ENCODE results near the gene GRAMD1A.
"Not testable (repeated sequence)": the region's sequence is repeated elsewhere in the genome, so short reads cannot be mapped to it uniquely, and the experiment has no call there.

GRAMD1A gene

DNA sequence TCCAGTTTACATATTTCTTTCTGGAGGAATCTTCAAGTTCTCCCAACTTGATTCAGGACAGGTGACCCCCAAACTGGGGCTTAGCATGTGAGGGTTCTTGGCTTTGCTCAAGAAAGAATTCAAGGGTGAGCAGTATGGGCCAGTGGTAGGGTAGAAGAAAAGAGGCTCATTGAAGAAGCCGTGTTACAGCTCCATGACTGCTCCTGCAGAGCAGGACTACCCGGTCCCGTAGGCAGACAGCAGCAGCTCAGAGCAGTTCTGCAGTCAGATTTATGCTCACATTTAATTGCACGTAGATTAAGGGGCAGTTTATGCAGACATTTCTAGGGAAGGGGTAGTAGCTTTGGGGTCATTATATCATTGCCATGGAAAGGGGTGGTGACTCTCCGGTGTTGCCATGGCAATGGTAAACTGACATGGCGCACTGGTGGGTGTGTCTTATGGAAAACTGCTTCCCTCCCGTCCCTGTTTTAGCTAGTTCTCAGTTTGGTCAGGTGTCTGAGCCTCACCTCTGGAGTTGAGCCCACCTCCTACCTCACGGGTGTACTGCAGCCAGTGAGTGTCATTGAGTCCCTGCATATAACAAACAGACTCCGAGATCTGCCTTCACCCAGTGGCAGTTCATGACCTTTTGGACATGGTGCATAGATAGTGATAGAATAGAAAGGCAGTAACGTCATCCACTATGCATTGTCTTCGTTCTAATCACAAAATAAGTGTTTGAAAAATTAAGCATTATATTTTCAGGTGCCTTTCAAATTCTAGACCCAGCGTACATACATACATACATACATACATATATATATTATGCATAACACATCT, 20.1 kb upstream of the GRAMD1A start:
- H3K27ac ChIP-seq (ENCODE audit: low read depth, low read length): no peak overlapping the region
- H3K4me1 ChIP-seq (ENCODE audit: control insufficient read depth, insufficient read depth, low read length): no peaks in the 10 kb centered on the region
- H3K36me3 ChIP-seq (ENCODE audit: control insufficient read depth, insufficient read depth, low read length): no peaks in the 10 kb centered on the region
- no peaks in the 10 kb centered on the region for H3K27me3 ChIP-seq (ENCODE audit: control insufficient read depth, insufficient read depth, low read length)
- no peak overlapping the region for H3K4me3 ChIP-seq (ENCODE audit: low read depth, low read length)
- no peaks in the 10 kb centered on the region for H3K9me3 ChIP-seq (ENCODE audit: control insufficient read depth, insufficient read depth, low read length)
- no peak overlapping the region for H3K9ac ChIP-seq (ENCODE audit: low read depth, low read length)

DNA sequence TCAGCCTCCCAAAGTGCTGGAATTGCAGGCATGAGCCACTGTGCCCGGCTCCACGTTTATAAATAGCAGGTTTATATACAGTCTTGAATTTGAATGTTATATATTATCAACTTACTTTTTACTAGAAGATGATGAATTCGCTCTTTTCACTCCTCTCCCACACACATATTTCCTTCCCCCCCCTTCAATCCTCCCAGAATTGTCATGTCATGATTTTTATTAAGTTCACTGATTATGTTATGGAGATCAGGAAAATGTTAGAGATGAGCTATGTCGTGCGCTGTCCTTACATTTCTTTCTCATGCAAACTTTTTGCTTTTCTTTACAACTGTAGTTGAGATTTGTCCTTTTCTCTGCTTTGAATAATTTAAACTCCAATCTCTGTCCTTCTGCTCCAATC, 17.8 kb upstream of the GRAMD1A start:
- Histone ChIP-seq H3K27ac (ENCODE audit: low read depth, low read length) (no peak overlapping the region), H3K36me3 (ENCODE audit: control insufficient read depth, insufficient read depth, low read length) (no peaks in the 10 kb centered on the region), H3K4me1 (ENCODE audit: control insufficient read depth, insufficient read depth, low read length) (peaks cover 9% of the 10 kb centered on the region), H3K9ac (ENCODE audit: low read depth, low read length) (no peak overlapping the region), H3K4me3 (ENCODE audit: low read depth, low read length) (no peak overlapping the region), H3K27me3 (ENCODE audit: control insufficient read depth, insufficient read depth, low read length) (no peaks in the 10 kb centered on the region), H3K9me3 (ENCODE audit: control insufficient read depth, insufficient read depth, low read length) (no peaks in the 10 kb centered on the region)

DNA sequence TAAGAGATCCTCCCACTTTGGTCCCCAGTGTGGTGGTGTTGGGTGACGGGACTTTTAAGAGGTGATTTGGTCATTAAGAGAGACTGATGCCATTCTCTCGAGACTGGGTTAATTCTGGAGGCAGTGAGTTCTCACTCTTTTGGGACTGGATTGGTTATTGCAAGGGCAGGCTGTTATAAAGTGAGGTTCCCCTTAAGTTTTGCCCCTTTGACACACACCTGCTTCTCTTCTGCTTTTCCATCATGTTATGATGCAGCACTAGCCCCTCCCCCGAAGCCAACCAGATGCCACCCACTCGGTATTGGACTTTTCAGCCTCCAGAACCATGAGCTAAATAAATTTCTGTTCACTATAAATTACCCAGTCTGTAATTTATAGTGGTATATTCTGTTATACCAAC, 16.3 kb upstream of the GRAMD1A start:
- Histone ChIP-seq H3K4me3 (ENCODE audit: low read depth, low read length) (no peak overlapping the region), H3K27me3 (ENCODE audit: control insufficient read depth, insufficient read depth, low read length) (no peaks in the 10 kb centered on the region), H3K9ac (ENCODE audit: low read depth, low read length) (no peak overlapping the region), H3K4me1 (ENCODE audit: control insufficient read depth, insufficient read depth, low read length) (peaks cover 9% of the 10 kb centered on the region), H3K9me3 (ENCODE audit: control insufficient read depth, insufficient read depth, low read length) (no peaks in the 10 kb centered on the region), H3K27ac (ENCODE audit: low read depth, low read length) (no peak overlapping the region), H3K36me3 (ENCODE audit: control insufficient read depth, insufficient read depth, low read length) (no peaks in the 10 kb centered on the region)

GRCh38 chr19:34984287-34984686, 15.8 kb upstream of the GRAMD1A start:
- Histone ChIP-seq H3K9ac (ENCODE audit: low read depth, low read length) (no peak overlapping the region), H3K9me3 (ENCODE audit: control insufficient read depth, insufficient read depth, low read length) (no peaks in the 10 kb centered on the region), H3K27ac (ENCODE audit: low read depth, low read length) (no peak overlapping the region), H3K36me3 (ENCODE audit: control insufficient read depth, insufficient read depth, low read length) (no peaks in the 10 kb centered on the region), H3K4me3 (ENCODE audit: low read depth, low read length) (no peak overlapping the region), H3K27me3 (ENCODE audit: control insufficient read depth, insufficient read depth, low read length) (no peaks in the 10 kb centered on the region), H3K4me1 (ENCODE audit: control insufficient read depth, insufficient read depth, low read length) (peaks cover 9% of the 10 kb centered on the region)

- H3K9me3 ChIP-seq (ENCODE audit: control insufficient read depth, insufficient read depth, low read length): no peaks in the 10 kb centered on the region
- H3K9ac ChIP-seq (ENCODE audit: low read depth, low read length): no peak overlapping the region
- peaks cover 9% of the 10 kb centered on the region for H3K4me1 ChIP-seq (ENCODE audit: control insufficient read depth, insufficient read depth, low read length)
- no peaks in the 10 kb centered on the region for H3K36me3 ChIP-seq (ENCODE audit: control insufficient read depth, insufficient read depth, low read length)
- H3K27ac ChIP-seq (ENCODE audit: low read depth, low read length): peak overlapping the region; percentile 33
- H3K4me3 ChIP-seq (ENCODE audit: low read depth, low read length): no peak overlapping the region
- no peaks in the 10 kb centered on the region for H3K27me3 ChIP-seq (ENCODE audit: control insufficient read depth, insufficient read depth, low read length)
Measured at GRCh38 chr19:34985249-34986022, 14.7 kb upstream of the GRAMD1A start.

GRCh38 chr19:34988119-34988518, 12.0 kb upstream of the GRAMD1A start:
- no peaks in the 10 kb centered on the region for H3K27me3 ChIP-seq (ENCODE audit: control insufficient read depth, insufficient read depth, low read length)
- no peaks in the 10 kb centered on the region for H3K9me3 ChIP-seq (ENCODE audit: control insufficient read depth, insufficient read depth, low read length)
- no peak overlapping the region for H3K9ac ChIP-seq (ENCODE audit: low read depth, low read length)
- H3K4me3 ChIP-seq (ENCODE audit: low read depth, low read length): no peak overlapping the region
- H3K4me1 ChIP-seq (ENCODE audit: control insufficient read depth, insufficient read depth, low read length): peaks cover 9% of the 10 kb centered on the region
- H3K36me3 ChIP-seq (ENCODE audit: control insufficient read depth, insufficient read depth, low read length): no peaks in the 10 kb centered on the region
- no peak overlapping the region for H3K27ac ChIP-seq (ENCODE audit: low read depth, low read length)

DNA sequence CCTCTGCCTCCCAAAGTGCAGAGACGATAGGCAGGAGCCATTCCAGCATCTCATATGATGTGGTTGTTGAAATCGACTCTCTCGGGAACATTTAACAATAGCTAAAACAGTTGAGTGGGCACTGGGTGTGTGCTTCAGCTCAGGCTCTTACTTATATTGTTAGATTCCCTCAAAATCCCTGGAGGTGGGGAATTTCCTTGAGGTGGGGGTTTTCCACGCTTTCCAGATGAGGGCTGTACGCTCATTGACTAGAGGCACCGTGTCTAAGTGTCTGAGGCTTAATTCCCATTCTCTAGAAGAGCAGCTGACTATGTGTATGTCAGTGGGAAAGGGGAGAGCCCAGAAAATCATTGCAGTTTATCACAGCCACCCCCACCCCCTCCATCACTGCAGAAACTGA, 10.8 kb upstream of the GRAMD1A start:
- peaks cover 9% of the 10 kb centered on the region for H3K4me1 ChIP-seq (ENCODE audit: control insufficient read depth, insufficient read depth, low read length)
- no peaks in the 10 kb centered on the region for H3K9me3 ChIP-seq (ENCODE audit: control insufficient read depth, insufficient read depth, low read length)
- no peak overlapping the region for H3K9ac ChIP-seq (ENCODE audit: low read depth, low read length)
- no peak overlapping the region for H3K27ac ChIP-seq (ENCODE audit: low read depth, low read length)
- H3K36me3 ChIP-seq (ENCODE audit: control insufficient read depth, insufficient read depth, low read length): no peaks in the 10 kb centered on the region
- H3K27me3 ChIP-seq (ENCODE audit: control insufficient read depth, insufficient read depth, low read length): no peaks in the 10 kb centered on the region
- no peak overlapping the region for H3K4me3 ChIP-seq (ENCODE audit: low read depth, low read length)

GRCh38 chr19:34990578-34991192, 9.4 kb upstream of the GRAMD1A start:
- no peak overlapping the region for H3K27ac ChIP-seq (ENCODE audit: low read depth, low read length)
- H3K27me3 ChIP-seq (ENCODE audit: control insufficient read depth, insufficient read depth, low read length): no peaks in the 10 kb centered on the region
- no peak overlapping the region for H3K4me3 ChIP-seq (ENCODE audit: low read depth, low read length)
- peaks cover 2% of the 10 kb centered on the region for H3K4me1 ChIP-seq (ENCODE audit: control insufficient read depth, insufficient read depth, low read length)
- H3K9me3 ChIP-seq (ENCODE audit: control insufficient read depth, insufficient read depth, low read length): no peaks in the 10 kb centered on the region
- no peaks in the 10 kb centered on the region for H3K36me3 ChIP-seq (ENCODE audit: control insufficient read depth, insufficient read depth, low read length)
- H3K9ac ChIP-seq (ENCODE audit: low read depth, low read length): no peak overlapping the region

DNA sequence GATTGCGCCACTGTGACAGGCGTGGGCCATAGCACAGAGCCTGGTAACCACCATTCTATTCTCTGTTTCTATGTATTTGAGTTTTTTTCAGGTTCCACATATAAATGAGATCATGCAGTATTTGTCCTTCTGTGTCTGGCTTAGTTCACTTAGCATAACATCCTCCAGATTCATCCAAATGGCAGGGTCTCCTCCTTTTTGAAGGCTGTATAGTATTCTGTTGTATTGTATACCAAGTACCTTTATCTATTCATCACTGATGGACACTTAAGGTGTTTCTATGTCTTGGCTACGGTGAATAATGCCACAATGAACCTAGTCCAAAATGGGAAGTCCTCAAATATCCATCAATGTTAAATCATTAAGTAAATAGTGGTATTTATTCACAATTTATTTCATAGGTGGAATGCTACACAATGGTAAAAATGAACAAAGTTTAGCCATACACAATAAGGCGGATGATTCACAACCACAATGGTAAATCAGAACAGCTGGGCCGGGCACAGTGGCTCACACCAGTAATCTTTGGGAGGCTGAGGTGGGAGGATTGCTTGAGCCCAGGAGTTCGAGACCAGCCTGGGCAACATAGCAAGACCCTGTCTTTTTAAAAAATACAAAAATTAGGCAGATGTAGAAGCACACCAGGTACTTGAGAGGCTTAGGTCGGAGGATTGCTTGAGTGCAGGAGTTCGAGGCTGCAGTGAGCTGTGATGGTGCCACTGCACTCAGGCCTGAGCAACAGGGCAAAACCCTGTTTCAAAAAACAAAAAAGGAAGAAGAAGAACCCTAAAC, 8.4 kb upstream of the GRAMD1A start:
- Histone ChIP-seq H3K4me1 (ENCODE audit: control insufficient read depth, insufficient read depth, low read length) (peaks cover under 1% of the 10 kb centered on the region; the same call in 1 of the 2 replicates), H3K36me3 (ENCODE audit: control insufficient read depth, insufficient read depth, low read length) (no peaks in the 10 kb centered on the region), H3K27ac (ENCODE audit: low read depth, low read length) (no peak overlapping the region), H3K4me3 (ENCODE audit: low read depth, low read length) (no peak overlapping the region), H3K9me3 (ENCODE audit: control insufficient read depth, insufficient read depth, low read length) (no peaks in the 10 kb centered on the region), H3K27me3 (ENCODE audit: control insufficient read depth, insufficient read depth, low read length) (no peaks in the 10 kb centered on the region), H3K9ac (ENCODE audit: low read depth, low read length) (no peak overlapping the region)

DNA sequence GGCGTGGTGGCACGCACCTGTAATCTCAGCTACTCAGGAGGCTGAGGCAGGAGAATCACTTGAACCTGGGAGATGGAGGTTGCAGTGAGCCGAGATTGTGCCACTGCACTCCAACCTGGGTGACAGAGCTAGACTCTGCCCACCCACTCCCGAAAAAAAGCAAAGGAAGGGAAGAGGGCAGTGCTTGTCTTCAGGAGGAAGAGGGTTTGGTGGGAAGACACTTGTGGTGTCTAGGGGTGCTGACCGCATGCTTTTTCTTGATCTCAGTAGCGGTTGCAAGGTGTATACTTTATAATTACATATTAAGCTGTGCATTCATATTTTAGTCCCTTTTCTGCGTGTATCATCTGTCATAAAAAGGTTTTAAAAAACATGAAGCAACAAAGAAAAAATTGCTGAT, 7.5 kb upstream of the GRAMD1A start:
- not testable (repeated sequence) for H3K9me3 ChIP-seq (ENCODE audit: control insufficient read depth, insufficient read depth, low read length); H3K9ac ChIP-seq (ENCODE audit: low read depth, low read length); H3K4me1 ChIP-seq (ENCODE audit: control insufficient read depth, insufficient read depth, low read length); H3K27me3 ChIP-seq (ENCODE audit: control insufficient read depth, insufficient read depth, low read length); H3K4me3 ChIP-seq (ENCODE audit: low read depth, low read length); H3K27ac ChIP-seq (ENCODE audit: low read depth, low read length); H3K36me3 ChIP-seq (ENCODE audit: control insufficient read depth, insufficient read depth, low read length)

Measured in HUES48 (cell line).